Endodermal cell (in vitro differentiated cells): ENCODE data around the gene SNRPD3. TPM values are rescaled to one million over a fixed set of nuclear protein-coding genes. Genes with fewer than 3 reads are reported as not detected.
"Not testable (repeated sequence)": the region's sequence is repeated elsewhere in the genome, so short reads cannot be mapped to it uniquely, and the experiment has no call there.

ENCODE experiments used
- DNase-seq: peaks from one replicate; pipeline ENCODE4 v3.0.0-alpha.2; 2017
- H3K27ac ChIP-seq: 2 replicates; pipeline ENCODE4 v1.5.1; 2013; ENCODE audit warnings: mild to moderate bottlenecking, low read depth, low read length, moderate library complexity
- H3K27me3 ChIP-seq: 2 replicates; pipeline ENCODE4 v1.6.1; 2013; ENCODE audit warnings: mild to moderate bottlenecking, low read length, moderate library complexity; ENCODE audit not compliant: insufficient read depth, control insufficient read depth, poor library complexity, severe bottlenecking
- H3K36me3 ChIP-seq: 2 replicates; pipeline ENCODE4 v1.7.0; 2013; ENCODE audit warnings: mild to moderate bottlenecking, low read length, moderate library complexity; ENCODE audit not compliant: control insufficient read depth, insufficient read depth
- H3K4me1 ChIP-seq: one replicate; pipeline ENCODE4 v1.7.0; 2013; ENCODE audit warnings: low read length; ENCODE audit not compliant: control insufficient read depth, insufficient read depth
- H3K4me3 ChIP-seq: 2 replicates; pipeline ENCODE4 v1.5.1; 2013; ENCODE audit warnings: mild to moderate bottlenecking, low read length, moderate library complexity
- H3K9ac ChIP-seq: 2 replicates; pipeline ENCODE4 v1.6.1; 2013; ENCODE audit warnings: mild to moderate bottlenecking, low read length, moderate library complexity; ENCODE audit not compliant: poor library complexity, severe bottlenecking; ENCODE audit errors: extremely low read depth
- H3K9me3 ChIP-seq: 2 replicates; pipeline ENCODE4 v1.6.1; 2013; ENCODE audit warnings: mild to moderate bottlenecking, low read length, moderate library complexity; ENCODE audit not compliant: control insufficient read depth
- H3K27ac Mint-ChIP-seq: 2 replicates; pipeline ENCODE4 v1.8.0; 2020; ENCODE audit warnings: mixed read lengths
- H3K27me3 Mint-ChIP-seq: 2 replicates; pipeline ENCODE4 v1.8.0; 2021; ENCODE audit warnings: mild to moderate bottlenecking, mixed read lengths; ENCODE audit not compliant: insufficient read depth
- H3K36me3 Mint-ChIP-seq: 2 replicates; pipeline ENCODE4 v1.8.0; 2020; ENCODE audit warnings: low read depth, mixed read lengths
- H3K4me1 Mint-ChIP-seq: 2 replicates; pipeline ENCODE4 v1.8.0; 2020; ENCODE audit warnings: mixed read lengths
- H3K4me3 Mint-ChIP-seq: 2 replicates; pipeline ENCODE4 v1.8.0; 2020; ENCODE audit warnings: mild to moderate bottlenecking, moderate library complexity, mixed read lengths
- H3K9me3 Mint-ChIP-seq: 2 replicates; pipeline ENCODE4 v1.8.0; 2020; ENCODE audit warnings: mild to moderate bottlenecking, mixed read lengths
- CTCF ChIP-seq: fragments of 200-600 bp; sonication (generic); conservative IDR thresholded peaks from 2 replicates; pipeline ENCODE4 v1.5.0; 2021; ENCODE audit warnings: antibody characterized with exemption, mild to moderate bottlenecking
- WGBS, 2 experiments: methylation state at CpG; one replicate each; pipeline versions ENCODE4 v1.1.5 to v1.1.7; 2013; ENCODE audit warnings: missing lambda C conversion rate in 2 of 2, mixed read lengths in 1 of 2; ENCODE audit not compliant: insufficient coverage in 1 of 2, insufficient read length in 1 of 2; 5-methylcytosine and 5-hydroxymethylcytosine counted together
- total RNA-seq, 2 donors: library from RNA; stranded (reverse); fragmentation: NEBNext Ultra II Directional in 1 of 2; extraction: Animal tissue kit (Norgen Biotek cat#: 25700) in 1 of 2; gene quantifications; 2 replicates in 1 of 2; 3 replicates in 1 of 2; pipeline ENCODE4 v1.2.1, GENCODE V29; 2021

The SNRPD3 gene
- total RNA-seq, 2 donors from 2014 or later: 158 to 180 TPM

DNA sequence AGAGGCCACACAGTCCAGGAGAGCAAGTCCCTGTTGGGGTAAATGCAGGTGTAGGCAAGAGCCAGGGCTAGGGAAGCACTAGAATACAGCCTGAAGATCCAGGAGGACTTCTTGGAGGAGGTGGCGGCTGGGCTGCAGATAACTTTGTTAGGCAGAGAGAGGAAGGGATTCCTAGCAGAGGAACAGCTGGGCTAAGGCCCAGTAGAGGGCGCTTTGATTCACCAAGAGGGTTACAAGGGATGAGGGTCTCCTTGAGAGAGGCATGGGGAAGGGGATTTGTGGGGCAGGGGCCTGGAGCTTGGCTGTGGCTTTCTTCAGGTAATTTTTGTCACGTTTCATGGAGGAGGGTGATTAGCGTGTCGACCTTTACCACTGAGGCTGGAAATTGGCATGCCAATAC, 65.4 kb downstream of the SNRPD3 start:
- H3K4me3 ChIP-seq, H3K4me1 ChIP-seq, H3K27ac Mint-ChIP-seq, DNase-seq, H3K9me3 ChIP-seq, H3K27me3 Mint-ChIP-seq, H3K36me3 ChIP-seq, H3K27me3 ChIP-seq, H3K9ac ChIP-seq, H3K4me3 Mint-ChIP-seq, H3K4me1 Mint-ChIP-seq, H3K27ac ChIP-seq, H3K9me3 Mint-ChIP-seq: not testable (repeated sequence)
- 57 to 67% methylated on average over 1 to 4 of the region's 5 CpGs for WGBS, 2 experiments
- H3K36me3 Mint-ChIP-seq: peaks cover 19% of the 10 kb centered on the region
- peak; percentile 39 for TF ChIP-seq CTCF

- DNase-seq, H3K36me3 ChIP-seq, H3K9me3 ChIP-seq, H3K27me3 Mint-ChIP-seq, H3K27ac ChIP-seq, H3K4me3 Mint-ChIP-seq, H3K4me3 ChIP-seq, H3K9ac ChIP-seq, H3K4me1 ChIP-seq, H3K9me3 Mint-ChIP-seq, H3K4me1 Mint-ChIP-seq, H3K27ac Mint-ChIP-seq, H3K27me3 ChIP-seq: not testable (repeated sequence)
- peaks cover 16% of the 10 kb centered on the region for H3K36me3 Mint-ChIP-seq
- WGBS, 2 experiments: 83 to 86% methylated on average over 1 of the region's 2 CpGs
Measured at GRCh38 chr22:24622596-24622995, 66.8 kb downstream of the SNRPD3 start.

Other genes with a start within 250 kb of the SNRPD3 start
- gene ADORA2A, start 128.4 kb upstream of the SNRPD3 start, total RNA-seq: 1 to 10 TPM; 4.1 to 4.7 TPM
- gene UPB1, start 60.7 kb upstream of the SNRPD3 start, total RNA-seq: under 1 TPM in 1 of 2 donors, not detected in 1; 0.40 TPM
- 10 to 100 TPM; 64.7 to 73.6 TPM for gene GUCD1, start 861 bp upstream of the SNRPD3 start, total RNA-seq
- 10 to 100 TPM; 27.4 to 31.2 TPM for gene LRRC75B, start 37.1 kb downstream of the SNRPD3 start, total RNA-seq
- gene GGT1, start 47.2 kb downstream of the SNRPD3 start, total RNA-seq: 10 to 100 TPM; 22.4 to 52.8 TPM
- not detected for gene PIWIL3, start 218.7 kb downstream of the SNRPD3 start, total RNA-seq